ENCODE measurements around the gene ZNF408.

Gene ZNF408

GRCh38 chr11:46700241-46701077, at the start of gene ZNF408, which contains the start of gene ARHGAP1:
Gene ZNF408 (plus strand): TSS chr11:46701031. CDS start chr11:46701048, 17 bp downstream.
Gene ARHGAP1 (minus strand): TSS chr11:46700619. CDS start chr11:46696107, 4,512 bp downstream.
- H3K9me3 ChIP-seq (ENCODE audit: control insufficient read depth, insufficient read depth, low read length), result no peaks in the 10 kb centered on the region
- H3K4me1 ChIP-seq (ENCODE audit: control insufficient read depth, insufficient read depth, low read length), result no peaks in the 10 kb centered on the region
- peak within 1 kb of the TSS; percentile 99 for H3K27ac ChIP-seq (ENCODE audit: low read depth, low read length)
- H3K9ac ChIP-seq (ENCODE audit: low read depth, low read length), result peak within 1 kb of the TSS; percentile 89
- H3K27me3 ChIP-seq (ENCODE audit: control insufficient read depth, insufficient read depth, low read length), result no peaks in the 10 kb centered on the region
- H3K4me3 ChIP-seq (ENCODE audit: low read depth, low read length), result peak within 1 kb of the TSS; percentile 91
- peaks cover 38% of the 10 kb centered on the region for H3K36me3 ChIP-seq (ENCODE audit: control insufficient read depth, insufficient read depth, low read length)

GRCh38 chr11:46655631-46656030, 45.2 kb upstream of the ZNF408 start:
- Histone ChIP-seq H3K4me3 (ENCODE audit: low read depth, low read length) (no peak overlapping the region), H3K36me3 (ENCODE audit: control insufficient read depth, insufficient read depth, low read length) (peaks cover 79% of the 10 kb centered on the region)

GRCh38 chr11:46657186-46657585, 43.6 kb upstream of the ZNF408 start:
- Histone ChIP-seq H3K36me3 (ENCODE audit: control insufficient read depth, insufficient read depth, low read length) (peaks cover 77% of the 10 kb centered on the region), H3K27ac (ENCODE audit: low read depth, low read length) (no peak overlapping the region), H3K27me3 (ENCODE audit: control insufficient read depth, insufficient read depth, low read length) (no peaks in the 10 kb centered on the region), H3K9me3 (ENCODE audit: control insufficient read depth, insufficient read depth, low read length) (no peaks in the 10 kb centered on the region), H3K4me3 (ENCODE audit: low read depth, low read length) (no peak overlapping the region), H3K4me1 (ENCODE audit: control insufficient read depth, insufficient read depth, low read length) (no peaks in the 10 kb centered on the region), H3K9ac (ENCODE audit: low read depth, low read length) (no peak overlapping the region)

More at GRCh38 chr11:46655631-46656030, 45.2 kb upstream of the ZNF408 start:
- Histone ChIP-seq H3K9me3 (ENCODE audit: control insufficient read depth, insufficient read depth, low read length) (no peaks in the 10 kb centered on the region), H3K27me3 (ENCODE audit: control insufficient read depth, insufficient read depth, low read length) (no peaks in the 10 kb centered on the region), H3K9ac (ENCODE audit: low read depth, low read length) (no peak overlapping the region), H3K4me1 (ENCODE audit: control insufficient read depth, insufficient read depth, low read length) (no peaks in the 10 kb centered on the region), H3K27ac (ENCODE audit: low read depth, low read length) (no peak overlapping the region)

- no peak overlapping the region for H3K4me3 ChIP-seq (ENCODE audit: low read depth, low read length)
- H3K27me3 ChIP-seq (ENCODE audit: control insufficient read depth, insufficient read depth, low read length), result no peaks in the 10 kb centered on the region
- no peaks in the 10 kb centered on the region for H3K9me3 ChIP-seq (ENCODE audit: control insufficient read depth, insufficient read depth, low read length)
- no peaks in the 10 kb centered on the region for H3K4me1 ChIP-seq (ENCODE audit: control insufficient read depth, insufficient read depth, low read length)
- H3K27ac ChIP-seq (ENCODE audit: low read depth, low read length), result no peak overlapping the region
- no peak overlapping the region for H3K9ac ChIP-seq (ENCODE audit: low read depth, low read length)
- H3K36me3 ChIP-seq (ENCODE audit: control insufficient read depth, insufficient read depth, low read length), result peaks cover 75% of the 10 kb centered on the region
Measured at GRCh38 chr11:46658259-46658658, 42.6 kb upstream of the ZNF408 start.

GRCh38 chr11:46659908-46660307, 40.9 kb upstream of the ZNF408 start:
- no peaks in the 10 kb centered on the region for H3K4me1 ChIP-seq (ENCODE audit: control insufficient read depth, insufficient read depth, low read length)
- H3K4me3 ChIP-seq (ENCODE audit: low read depth, low read length), result no peak overlapping the region
- no peak overlapping the region for H3K9ac ChIP-seq (ENCODE audit: low read depth, low read length)
- peaks cover 84% of the 10 kb centered on the region for H3K36me3 ChIP-seq (ENCODE audit: control insufficient read depth, insufficient read depth, low read length)
- no peaks in the 10 kb centered on the region for H3K9me3 ChIP-seq (ENCODE audit: control insufficient read depth, insufficient read depth, low read length)
- no peaks in the 10 kb centered on the region for H3K27me3 ChIP-seq (ENCODE audit: control insufficient read depth, insufficient read depth, low read length)
- no peak overlapping the region for H3K27ac ChIP-seq (ENCODE audit: low read depth, low read length)

GRCh38 chr11:46661836-46662235, 39.0 kb upstream of the ZNF408 start:
- H3K4me1 ChIP-seq (ENCODE audit: control insufficient read depth, insufficient read depth, low read length), result no peaks in the 10 kb centered on the region
- H3K27ac ChIP-seq (ENCODE audit: low read depth, low read length), result no peak overlapping the region
- H3K9me3 ChIP-seq (ENCODE audit: control insufficient read depth, insufficient read depth, low read length), result no peaks in the 10 kb centered on the region
- peaks cover 87% of the 10 kb centered on the region for H3K36me3 ChIP-seq (ENCODE audit: control insufficient read depth, insufficient read depth, low read length)
- no peak overlapping the region for H3K4me3 ChIP-seq (ENCODE audit: low read depth, low read length)
- no peak overlapping the region for H3K9ac ChIP-seq (ENCODE audit: low read depth, low read length)
- H3K27me3 ChIP-seq (ENCODE audit: control insufficient read depth, insufficient read depth, low read length), result no peaks in the 10 kb centered on the region

- Histone ChIP-seq H3K9ac (ENCODE audit: low read depth, low read length) (no peak overlapping the region), H3K4me3 (ENCODE audit: low read depth, low read length) (no peak overlapping the region), H3K36me3 (ENCODE audit: control insufficient read depth, insufficient read depth, low read length) (peaks cover 87% of the 10 kb centered on the region), H3K27me3 (ENCODE audit: control insufficient read depth, insufficient read depth, low read length) (no peaks in the 10 kb centered on the region), H3K27ac (ENCODE audit: low read depth, low read length) (no peak overlapping the region), H3K9me3 (ENCODE audit: control insufficient read depth, insufficient read depth, low read length) (no peaks in the 10 kb centered on the region), H3K4me1 (ENCODE audit: control insufficient read depth, insufficient read depth, low read length) (no peaks in the 10 kb centered on the region)
Measured at GRCh38 chr11:46662366-46662765, 38.5 kb upstream of the ZNF408 start.

- H3K4me3 ChIP-seq (ENCODE audit: low read depth, low read length), result no peak overlapping the region
- no peak overlapping the region for H3K9ac ChIP-seq (ENCODE audit: low read depth, low read length)
- H3K27me3 ChIP-seq (ENCODE audit: control insufficient read depth, insufficient read depth, low read length), result no peaks in the 10 kb centered on the region
- no peaks in the 10 kb centered on the region for H3K4me1 ChIP-seq (ENCODE audit: control insufficient read depth, insufficient read depth, low read length)
- no peak overlapping the region for H3K27ac ChIP-seq (ENCODE audit: low read depth, low read length)
- H3K36me3 ChIP-seq (ENCODE audit: control insufficient read depth, insufficient read depth, low read length), result peaks cover 87% of the 10 kb centered on the region
- no peaks in the 10 kb centered on the region for H3K9me3 ChIP-seq (ENCODE audit: control insufficient read depth, insufficient read depth, low read length)
Measured at GRCh38 chr11:46663277-46663940, 37.4 kb upstream of the ZNF408 start.

- H3K4me1 ChIP-seq (ENCODE audit: control insufficient read depth, insufficient read depth, low read length), result no peaks in the 10 kb centered on the region
- no peaks in the 10 kb centered on the region for H3K27me3 ChIP-seq (ENCODE audit: control insufficient read depth, insufficient read depth, low read length)
- H3K9me3 ChIP-seq (ENCODE audit: control insufficient read depth, insufficient read depth, low read length), result no peaks in the 10 kb centered on the region
- H3K36me3 ChIP-seq (ENCODE audit: control insufficient read depth, insufficient read depth, low read length), result peaks cover 87% of the 10 kb centered on the region
- H3K9ac ChIP-seq (ENCODE audit: low read depth, low read length), result no peak overlapping the region
- H3K4me3 ChIP-seq (ENCODE audit: low read depth, low read length), result no peak overlapping the region
- H3K27ac ChIP-seq (ENCODE audit: low read depth, low read length), result no peak overlapping the region
Measured at GRCh38 chr11:46664612-46665011, 36.2 kb upstream of the ZNF408 start.

- peaks cover 87% of the 10 kb centered on the region for H3K36me3 ChIP-seq (ENCODE audit: control insufficient read depth, insufficient read depth, low read length)
- no peak overlapping the region for H3K4me3 ChIP-seq (ENCODE audit: low read depth, low read length)
- H3K4me1 ChIP-seq (ENCODE audit: control insufficient read depth, insufficient read depth, low read length), result no peaks in the 10 kb centered on the region
- no peak overlapping the region for H3K9ac ChIP-seq (ENCODE audit: low read depth, low read length)
- H3K9me3 ChIP-seq (ENCODE audit: control insufficient read depth, insufficient read depth, low read length), result no peaks in the 10 kb centered on the region
- H3K27me3 ChIP-seq (ENCODE audit: control insufficient read depth, insufficient read depth, low read length), result no peaks in the 10 kb centered on the region
- no peak overlapping the region for H3K27ac ChIP-seq (ENCODE audit: low read depth, low read length)
Measured at GRCh38 chr11:46665356-46665755, 35.5 kb upstream of the ZNF408 start.

- H3K9me3 ChIP-seq (ENCODE audit: control insufficient read depth, insufficient read depth, low read length), result no peaks in the 10 kb centered on the region
- H3K4me1 ChIP-seq (ENCODE audit: control insufficient read depth, insufficient read depth, low read length), result no peaks in the 10 kb centered on the region
- no peak overlapping the region for H3K9ac ChIP-seq (ENCODE audit: low read depth, low read length)
- H3K27ac ChIP-seq (ENCODE audit: low read depth, low read length), result no peak overlapping the region
- peaks cover 90% of the 10 kb centered on the region for H3K36me3 ChIP-seq (ENCODE audit: control insufficient read depth, insufficient read depth, low read length)
- H3K27me3 ChIP-seq (ENCODE audit: control insufficient read depth, insufficient read depth, low read length), result no peaks in the 10 kb centered on the region
- H3K4me3 ChIP-seq (ENCODE audit: low read depth, low read length), result no peak overlapping the region
Measured at GRCh38 chr11:46666516-46666915, 34.3 kb upstream of the ZNF408 start.

Measured in HUES48 (cell line).